Amygdala (tissue), 56 donors: Measurements from ENCODE around the gene EHMT1.
"Not testable (repeated sequence)": the region's sequence is repeated elsewhere in the genome, so short reads cannot be mapped to it uniquely, and the experiment has no call there.

ENCODE experiments used
- DNase-seq, 56 donors: peaks; one replicate each; lab custom pipeline; 2025; lab: John Stamatoyannopoulos, UW

Gene EHMT1

GRCh38 chr9:137795156-137795666 lies 176.4 kb downstream of the EHMT1 start:
- DNase-seq = no peak

- no peak for DNase-seq
Observed at GRCh38 chr9:137797206-137798120, 178.7 kb downstream of the EHMT1 start.

- no peak for DNase-seq
Observed at GRCh38 chr9:137798142-137798541, 179.3 kb downstream of the EHMT1 start.

- no peak for DNase-seq
Observed at GRCh38 chr9:137798901-137799629, 180.3 kb downstream of the EHMT1 start.

- no peak for DNase-seq
Observed at GRCh38 chr9:137799630-137799983, 180.8 kb downstream of the EHMT1 start.

- DNase-seq = no peak
Observed at GRCh38 chr9:137800196-137801022, 181.6 kb downstream of the EHMT1 start.

GRCh38 chr9:137801023-137801319 lies 182.2 kb downstream of the EHMT1 start:
- no peak for DNase-seq

- no peak for DNase-seq
Observed at GRCh38 chr9:137802021-137802420, 183.2 kb downstream of the EHMT1 start.

GRCh38 chr9:137802521-137803243 lies 183.9 kb downstream of the EHMT1 start:
- no peak for DNase-seq

GRCh38 chr9:137804908-137805630 lies 186.3 kb downstream of the EHMT1 start:
- DNase-seq = no peak

GRCh38 chr9:137807721-137808703 lies 189.2 kb downstream of the EHMT1 start:
- no peak for DNase-seq

GRCh38 chr9:137809040-137809576 lies 190.3 kb downstream of the EHMT1 start:
- DNase-seq = no peak

- DNase-seq = not testable (repeated sequence)
Observed at GRCh38 chr9:137809726-137810450, 191.1 kb downstream of the EHMT1 start.

GRCh38 chr9:137811283-137811870 lies 192.6 kb downstream of the EHMT1 start:
- no peak for DNase-seq

GRCh38 chr9:137812356-137813023 lies 193.7 kb downstream of the EHMT1 start:
- DNase-seq = no peak

- DNase-seq = no peak
Observed at GRCh38 chr9:137813167-137813566, 194.4 kb downstream of the EHMT1 start.
